OCI-LY7 (cell line): Measurements from ENCODE around the gene ZNF221. TPM values are rescaled to one million over a fixed set of nuclear protein-coding genes. Genes with fewer than 3 reads are reported as not detected.

Source experiments
- BruUV-seq: library from RNA; stranded (reverse); fragments of 400-500 nt; replicated peaks from 2 replicates; lab custom pipeline; 2021; lab: Mats Ljungman, UMichigan
- CTCF ChIA-PET: fragments of 300-600 bp; sonication (Branson Sonifier 250); formaldehyde crosslinking; loops from one replicate; lab custom pipeline; 2022; ENCODE audit warnings: antibody characterized with exemption; ENCODE audit not compliant: unreplicated experiment; lab: Charles Lee
- POLR2A ChIA-PET: fragments of 300-600 bp; sonication (Branson Sonifier 250); formaldehyde crosslinking; loops from one replicate; lab custom pipeline; 2022; ENCODE audit warnings: antibody characterized with exemption; lab: Charles Lee
- DNase-seq: peaks from one replicate; pipeline ENCODE4 v3.0.0-alpha.2; 2015; ENCODE audit warnings: low spot score
- H2AFZ ChIP-seq: fragments of 200-600 bp; sonication (generic), shearing (Covaris generic); 2 replicates; pipeline ENCODE4 v1.6.1; 2014; ENCODE audit warnings: mild to moderate bottlenecking, antibody characterized with exemption, low read length, moderate library complexity
- H3K27ac ChIP-seq: fragments of 200-600 bp; sonication (generic); 2 replicates; pipeline ENCODE4 v1.5.1; 2014; ENCODE audit warnings: mixed run types, low read depth, mild to moderate bottlenecking, moderate library complexity, low read length, inconsistent platforms; ENCODE audit not compliant: poor library complexity, severe bottlenecking
- H3K36me3 ChIP-seq: fragments of 200-600 bp; sonication (generic); 2 replicates; pipeline ENCODE4 v1.6.1; 2014; ENCODE audit warnings: mild to moderate bottlenecking, antibody characterized with exemption, low read length, moderate library complexity, mixed read lengths; ENCODE audit not compliant: insufficient read depth
- H3K4me1 ChIP-seq: fragments of 200-600 bp; sonication (generic); 2 replicates; pipeline ENCODE4 v1.5.1; 2014; ENCODE audit warnings: mild to moderate bottlenecking, low read length; ENCODE audit not compliant: insufficient read depth, poor library complexity, severe bottlenecking
- H3K4me2 ChIP-seq: fragments of 200-600 bp; sonication (generic); 2 replicates; pipeline ENCODE4 v1.6.1; 2014; ENCODE audit warnings: mild to moderate bottlenecking, low read length
- H3K4me3 ChIP-seq: fragments of 200-600 bp; sonication (generic); 2 replicates; pipeline ENCODE4 v1.5.1; 2014; ENCODE audit warnings: mild to moderate bottlenecking, low read depth, low read length; ENCODE audit not compliant: poor library complexity, severe bottlenecking
- H3K79me2 ChIP-seq: fragments of 200-600 bp; sonication (generic); 2 replicates; pipeline ENCODE4 v1.6.1; 2016; ENCODE audit warnings: low read depth, mild to moderate bottlenecking, low read length, moderate library complexity, mixed read lengths; ENCODE audit not compliant: insufficient read depth
- H3K9me2 ChIP-seq: fragments of 200-600 bp; sonication (generic); 2 replicates; pipeline ENCODE4 v1.6.1; 2016; ENCODE audit warnings: mild to moderate bottlenecking, low read length, mixed read lengths; ENCODE audit not compliant: insufficient read depth
- H3K9me3 ChIP-seq: fragments of 200-600 bp; sonication (generic); 2 replicates; pipeline ENCODE4 v1.6.1; 2014; ENCODE audit warnings: mild to moderate bottlenecking, mixed run types, low read length, mixed read lengths
- H4K20me1 ChIP-seq: fragments of 200-600 bp; sonication (generic); 2 replicates; pipeline ENCODE4 v1.6.1; 2014; ENCODE audit warnings: mild to moderate bottlenecking, antibody characterized with exemption, low read length, moderate library complexity, mixed read lengths; ENCODE audit not compliant: insufficient read depth
- CTCF ChIP-seq: fragments of 200-600 bp; sonication (generic); conservative IDR thresholded peaks from 2 replicates; pipeline ENCODE4 v1.5.1; 2014; ENCODE audit warnings: mild to moderate bottlenecking, antibody characterized with exemption, low read length, moderate library complexity, mixed read lengths
- EZH2phosphoT487 ChIP-seq: fragments of 200-600 bp; sonication (generic); IDR thresholded peaks from 2 replicates; pipeline ENCODE4 v1.6.1; 2018; ENCODE audit warnings: low read depth, borderline replicate concordance, mild to moderate bottlenecking, mixed run types, antibody characterized with exemption, low read length, moderate library complexity, mixed read lengths
- intact Hi-C: fragments of 100-400 bp; cut with micrococcal nuclease; formaldehyde crosslinking; loops from one replicate; pipeline ENCODE4 v1.10.0; 2022; ENCODE audit not compliant: unreplicated experiment
- total RNA-seq, 2 experiments: library from RNA; depleted of rRNA in 1 of 2; stranded (reverse); fragments of >200 nt in 1 of 2; shearing (Covaris generic) in 1 of 2; gene quantifications; 2 replicates each; pipeline ENCODE4 v1.2.3, GENCODE V29; 2014 to 2022

ZNF221 gene
- total RNA-seq, 2 experiments from 2014 or later, result 0.28 TPM; not detected in 1

- Histone ChIP-seq H3K79me2 (peaks cover 7% of the 10 kb centered on the region; the same call in 1 of the 2 replicates), H4K20me1 (no peaks in the 10 kb centered on the region), H3K4me3 (peak overlapping the region; percentile 90), H2AFZ (peak overlapping the region; percentile 93), H3K36me3 (peaks cover 21% of the 10 kb centered on the region), H3K27ac (no peak overlapping the region), H3K9me3 (peaks cover 17% of the 10 kb centered on the region; the same call in 1 of the 2 replicates), H3K9me2 (no peaks in the 10 kb centered on the region), H3K4me1 (peaks cover 15% of the 10 kb centered on the region), H3K4me2 (peak overlapping the region; percentile 86; the same call in 1 of the 2 replicates)
- POLR2A ChIA-PET, result interaction anchor here (0.6 to 1.3 kb wide), 2 partner anchors 22 to 277 kb away, joined by 3 to 4 read pairs; no protein-coding TSS in a partner anchor
- CTCF ChIA-PET, result no interaction called here
- intact Hi-C loops, result no loop called here
- BruUV-seq, result no TSS peak
- DNase-seq, result no peak
- TF ChIP-seq EZH2phosphoT487 (no peak), CTCF (no peak)
Measured at GRCh38 chr19:43936188-43936587, 14.8 kb upstream of the ZNF221 start.

GRCh38 chr19:43939557-43940260 lies 11.3 kb upstream of the ZNF221 start:
- Histone ChIP-seq H3K4me1 (peaks cover 8% of the 10 kb centered on the region), H3K4me3 (no peak overlapping the region), H3K36me3 (no peaks in the 10 kb centered on the region), H3K4me2 (no peak overlapping the region), H3K79me2 (no peaks in the 10 kb centered on the region; the same call in 1 of the 2 replicates), H2AFZ (no peak overlapping the region), H3K9me2 (no peaks in the 10 kb centered on the region), H3K9me3 (peaks cover 17% of the 10 kb centered on the region; the same call in 1 of the 2 replicates), H4K20me1 (no peaks in the 10 kb centered on the region), H3K27ac (no peak overlapping the region)
- DNase-seq, result no peak
- ChIA-PET CTCF (no interaction called here), POLR2A (no interaction called here)
- intact Hi-C loops, result no loop called here
- no TSS peak for BruUV-seq
- TF ChIP-seq EZH2phosphoT487 (no peak), CTCF (no peak)

- peaks cover 3% of the 10 kb centered on the region for H3K4me1 ChIP-seq
- H3K79me2 ChIP-seq, result no peaks in the 10 kb centered on the region
- no peak overlapping the region for H3K27ac ChIP-seq
- no peak overlapping the region for H3K4me3 ChIP-seq
- intact Hi-C loops, result no loop called here
- no peak overlapping the region for H3K4me2 ChIP-seq
- no peak overlapping the region for H2AFZ ChIP-seq
- POLR2A ChIA-PET, result no interaction called here
- H4K20me1 ChIP-seq, result no peaks in the 10 kb centered on the region
- no peaks in the 10 kb centered on the region for H3K9me2 ChIP-seq
- peaks cover 15% of the 10 kb centered on the region; the same call in 1 of the 2 replicates for H3K9me3 ChIP-seq
- H3K36me3 ChIP-seq, result no peaks in the 10 kb centered on the region
- no peak for DNase-seq
- CTCF ChIA-PET, result no interaction called here
- BruUV-seq, result no TSS peak
- TF ChIP-seq CTCF (no peak), EZH2phosphoT487 (no peak)
Measured at GRCh38 chr19:43940719-43941118, 10.3 kb upstream of the ZNF221 start.
